Liver (tissue), 9 donors: Measurements from ENCODE around the gene CCDC6. TPM values are rescaled to one million over a fixed set of nuclear protein-coding genes. Genes with fewer than 3 reads are reported as not detected.

ENCODE experiments used
- DNase-seq: peaks from one replicate; pipeline ENCODE4 v3.0.0-alpha.2; 2017; ENCODE audit warnings: low spot score
- H3K27ac ChIP-seq, 2 donors: one replicate each; pipeline ENCODE4 v1.7.0; 2013; ENCODE audit warnings: inconsistent platforms in 2 of 2, low read length in 2 of 2, control low read depth in 1 of 2, low read depth in 1 of 2, mild to moderate bottlenecking in 1 of 2
- H3K27me3 ChIP-seq, 4 donors: one replicate each; pipeline versions ENCODE4 v1.6.1 to v1.7.0; 2013; ENCODE audit warnings: low read length in 3 of 4, inconsistent platforms in 1 of 4, mild to moderate bottlenecking in 1 of 4, moderate library complexity in 1 of 4; ENCODE audit not compliant: control insufficient read depth in 4 of 4, insufficient read depth in 4 of 4
- H3K36me3 ChIP-seq, 4 donors: one replicate each; pipeline versions ENCODE4 v1.6.1 to v1.7.0; 2013; ENCODE audit warnings: low read length in 3 of 4, mild to moderate bottlenecking in 3 of 4, low read depth in 1 of 4, moderate library complexity in 1 of 4; ENCODE audit not compliant: control insufficient read depth in 4 of 4, insufficient read depth in 3 of 4
- H3K4me1 ChIP-seq, 4 donors: one replicate each; pipeline versions ENCODE4 v1.6.1 to v1.7.0; 2013; ENCODE audit warnings: low read length in 3 of 4, mild to moderate bottlenecking in 3 of 4, moderate library complexity in 1 of 4; ENCODE audit not compliant: control insufficient read depth in 4 of 4, insufficient read depth in 4 of 4
- H3K4me3 ChIP-seq, 3 donors: one replicate each; pipeline versions ENCODE4 v1.6.1 to v1.7.0; 2013; ENCODE audit warnings: low read length in 3 of 3, control low read depth in 1 of 3, low read depth in 1 of 3, mild to moderate bottlenecking in 1 of 3
- H3K9ac ChIP-seq, 2 donors: one replicate each; pipeline ENCODE4 v1.7.0; 2013; ENCODE audit warnings: low read length in 2 of 2, mild to moderate bottlenecking in 2 of 2, moderate library complexity in 2 of 2, control low read depth in 1 of 2, low read depth in 1 of 2
- H3K9me3 ChIP-seq, 4 donors: one replicate each; pipeline versions ENCODE4 v1.6.1 to v1.7.0; 2013; ENCODE audit warnings: low read length in 3 of 4; ENCODE audit not compliant: control insufficient read depth in 4 of 4
- EGR1 ChIP-seq, 2 donors: IDR thresholded peaks; 2 replicates each; pipeline ENCODE4 v1.6.1; 2016 to 2018; ENCODE audit warnings: antibody characterized with exemption in 2 of 2, low read depth in 2 of 2
- FOXA1 ChIP-seq: IDR thresholded peaks from 2 replicates; pipeline ENCODE4 v1.6.1; 2016; ENCODE audit warnings: antibody characterized with exemption
- FOXA2 ChIP-seq: IDR thresholded peaks from 2 replicates; pipeline ENCODE4 v1.6.1; 2016; ENCODE audit warnings: antibody characterized with exemption
- GABPA ChIP-seq, 2 donors: IDR thresholded peaks in 1 of 2; conservative IDR thresholded peaks in 1 of 2; 2 replicates each; pipeline ENCODE4 v1.6.1; 2016; ENCODE audit warnings: antibody characterized with exemption in 2 of 2, mild to moderate bottlenecking in 1 of 2, moderate library complexity in 1 of 2
- HNF4A ChIP-seq, 2 donors: conservative IDR thresholded peaks; 2 replicates each; pipeline ENCODE4 v1.6.1; 2016; ENCODE audit warnings: antibody characterized with exemption in 2 of 2, mild to moderate bottlenecking in 2 of 2
- HNF4G ChIP-seq: IDR thresholded peaks from 2 replicates; pipeline ENCODE4 v1.6.1; 2016; ENCODE audit warnings: antibody characterized with exemption
- JUND ChIP-seq, 2 donors: IDR thresholded peaks; 2 replicates each; pipeline ENCODE4 v1.6.1; 2016; ENCODE audit warnings: antibody characterized with exemption in 2 of 2
- NR2F2 ChIP-seq: IDR thresholded peaks from 2 replicates; pipeline ENCODE4 v1.6.1; 2016; ENCODE audit warnings: antibody characterized with exemption
- RAD21 ChIP-seq, 2 donors: IDR thresholded peaks; 2 replicates each; pipeline ENCODE4 v1.6.1; 2016; ENCODE audit warnings: antibody characterized with exemption in 2 of 2, mild to moderate bottlenecking in 2 of 2
- RXRA ChIP-seq, 2 donors: IDR thresholded peaks; 2 replicates each; pipeline ENCODE4 v1.6.1; 2017 to 2018; ENCODE audit warnings: antibody characterized with exemption in 2 of 2, mild to moderate bottlenecking in 1 of 2
- SP1 ChIP-seq: IDR thresholded peaks from 2 replicates; pipeline ENCODE4 v1.6.1; 2018; ENCODE audit warnings: antibody characterized with exemption, mild to moderate bottlenecking
- TAF1 ChIP-seq: conservative IDR thresholded peaks from 2 replicates; pipeline ENCODE4 v1.6.1; 2016; ENCODE audit warnings: antibody characterized with exemption, mild to moderate bottlenecking
- YY1 ChIP-seq: IDR thresholded peaks from 2 replicates; pipeline ENCODE4 v1.6.1; 2016; ENCODE audit warnings: antibody characterized with exemption, mild to moderate bottlenecking
- WGBS: extraction: QIAGEN DNeasy Blood & Tissue Kit; methylation state at CpG from one replicate; pipeline ENCODE4 v1.1.7; 2013; 5-methylcytosine and 5-hydroxymethylcytosine counted together
- polyA plus RNA-seq, 2 donors: library from polyadenylated mRNA; stranded (reverse) in 1 of 2; unstranded in 1 of 2; fragments of 200-250 nt in 1 of 2; fragments of >200 nt in 1 of 2; fragmentation: Nextera tagmentation in 1 of 2; extraction: Ambion mirVana in 1 of 2; gene quantifications; one replicate each; pipeline versions ENCODE4 v1.2.1 to v1.2.3, GENCODE V29; 2013 to 2015
- total RNA-seq, 2 donors: library from RNA; depleted of rRNA; stranded (reverse); fragments of >200 nt; gene quantifications; one replicate each; pipeline ENCODE4 v1.2.3, GENCODE V29; 2014
- TF ChIP-seq, protein P1 (sequence below): IDR thresholded peaks from 2 replicates; pipeline ENCODE4 v1.6.1; 2016; ENCODE audit warnings: antibody characterized with exemption
- TF ChIP-seq, protein P2 (sequence below): IDR thresholded peaks from 2 replicates; pipeline ENCODE4 v1.6.1; 2016; ENCODE audit warnings: antibody characterized with exemption, mild to moderate bottlenecking
- TF ChIP-seq, protein P3 (sequence below): IDR thresholded peaks from 2 replicates; pipeline ENCODE4 v1.6.1; 2016; ENCODE audit warnings: antibody characterized with exemption
- TF ChIP-seq, protein P4 (sequence below): IDR thresholded peaks from 2 replicates; pipeline ENCODE4 v1.6.1; 2016; ENCODE audit warnings: antibody characterized with exemption
- TF ChIP-seq, protein P5 (sequence below): fragments of 150-350 bp; IDR thresholded peaks from 2 replicates; pipeline ENCODE4 v1.5.1; 2017; ENCODE audit warnings: improper control_type of control experiment, low read depth, low read length; ENCODE audit not compliant: missing input control
- donor health status: healthy.
- donor health status: healthy.
- donor health status: healthy.
- donor health status: healthy.
- donor health status: healthy.

CCDC6 gene
- total and polyA plus RNA-seq, 4 donors, result 4.7 to 14.3 (median 8.8) TPM

DNA sequence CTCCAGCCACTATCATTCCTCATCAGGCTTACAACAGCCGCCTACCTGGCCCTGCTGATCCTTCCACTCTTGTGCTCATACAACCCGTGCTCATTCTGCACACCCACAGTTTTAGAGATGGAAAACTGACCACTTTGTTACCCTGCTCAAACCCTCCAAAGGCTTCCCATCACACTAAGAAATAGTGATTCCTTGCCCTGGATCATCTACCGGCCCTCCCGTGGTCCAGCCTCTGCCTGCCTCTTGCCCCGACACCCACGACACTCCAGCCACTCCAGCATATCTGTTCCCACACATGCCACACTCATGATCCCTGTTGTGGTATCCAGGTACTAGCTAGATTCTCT is 36.8 kb downstream of the CCDC6 start:
- H3K9me3 ChIP-seq, result no peaks in the 10 kb centered on the region
- no peak overlapping the region for H3K9ac ChIP-seq
- H3K36me3 ChIP-seq, result no peaks in the 10 kb centered on the region
- TF ChIP-seq, protein P1, sequence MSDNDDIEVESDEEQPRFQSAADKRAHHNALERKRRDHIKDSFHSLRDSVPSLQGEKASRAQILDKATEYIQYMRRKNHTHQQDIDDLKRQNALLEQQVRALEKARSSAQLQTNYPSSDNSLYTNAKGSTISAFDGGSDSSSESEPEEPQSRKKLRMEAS, result no peak
- TF ChIP-seq, protein P2, sequence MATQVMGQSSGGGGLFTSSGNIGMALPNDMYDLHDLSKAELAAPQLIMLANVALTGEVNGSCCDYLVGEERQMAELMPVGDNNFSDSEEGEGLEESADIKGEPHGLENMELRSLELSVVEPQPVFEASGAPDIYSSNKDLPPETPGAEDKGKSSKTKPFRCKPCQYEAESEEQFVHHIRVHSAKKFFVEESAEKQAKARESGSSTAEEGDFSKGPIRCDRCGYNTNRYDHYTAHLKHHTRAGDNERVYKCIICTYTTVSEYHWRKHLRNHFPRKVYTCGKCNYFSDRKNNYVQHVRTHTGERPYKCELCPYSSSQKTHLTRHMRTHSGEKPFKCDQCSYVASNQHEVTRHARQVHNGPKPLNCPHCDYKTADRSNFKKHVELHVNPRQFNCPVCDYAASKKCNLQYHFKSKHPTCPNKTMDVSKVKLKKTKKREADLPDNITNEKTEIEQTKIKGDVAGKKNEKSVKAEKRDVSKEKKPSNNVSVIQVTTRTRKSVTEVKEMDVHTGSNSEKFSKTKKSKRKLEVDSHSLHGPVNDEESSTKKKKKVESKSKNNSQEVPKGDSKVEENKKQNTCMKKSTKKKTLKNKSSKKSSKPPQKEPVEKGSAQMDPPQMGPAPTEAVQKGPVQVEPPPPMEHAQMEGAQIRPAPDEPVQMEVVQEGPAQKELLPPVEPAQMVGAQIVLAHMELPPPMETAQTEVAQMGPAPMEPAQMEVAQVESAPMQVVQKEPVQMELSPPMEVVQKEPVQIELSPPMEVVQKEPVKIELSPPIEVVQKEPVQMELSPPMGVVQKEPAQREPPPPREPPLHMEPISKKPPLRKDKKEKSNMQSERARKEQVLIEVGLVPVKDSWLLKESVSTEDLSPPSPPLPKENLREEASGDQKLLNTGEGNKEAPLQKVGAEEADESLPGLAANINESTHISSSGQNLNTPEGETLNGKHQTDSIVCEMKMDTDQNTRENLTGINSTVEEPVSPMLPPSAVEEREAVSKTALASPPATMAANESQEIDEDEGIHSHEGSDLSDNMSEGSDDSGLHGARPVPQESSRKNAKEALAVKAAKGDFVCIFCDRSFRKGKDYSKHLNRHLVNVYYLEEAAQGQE, result no peak
- no peak for TF ChIP-seq GABPA (IDR thresholded peaks at IDR 0.05 in 1 of 2, conservative IDR thresholded peaks at IDR 0.05 in 1 of 2)
- TF ChIP-seq SP1, result no peak
- no peak for TF ChIP-seq YY1
- TF ChIP-seq JUND (IDR thresholded peaks at IDR 0.05), result no peak
- TF ChIP-seq, protein P3, sequence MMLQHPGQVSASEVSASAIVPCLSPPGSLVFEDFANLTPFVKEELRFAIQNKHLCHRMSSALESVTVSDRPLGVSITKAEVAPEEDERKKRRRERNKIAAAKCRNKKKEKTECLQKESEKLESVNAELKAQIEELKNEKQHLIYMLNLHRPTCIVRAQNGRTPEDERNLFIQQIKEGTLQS, result no peak
- TF ChIP-seq HNF4A (conservative IDR thresholded peaks at IDR 0.05), result no peak
- no peak for TF ChIP-seq EGR1 (IDR thresholded peaks at IDR 0.05; ENCODE audit: low read depth in 2 of 2)
- TF ChIP-seq, protein P4, sequence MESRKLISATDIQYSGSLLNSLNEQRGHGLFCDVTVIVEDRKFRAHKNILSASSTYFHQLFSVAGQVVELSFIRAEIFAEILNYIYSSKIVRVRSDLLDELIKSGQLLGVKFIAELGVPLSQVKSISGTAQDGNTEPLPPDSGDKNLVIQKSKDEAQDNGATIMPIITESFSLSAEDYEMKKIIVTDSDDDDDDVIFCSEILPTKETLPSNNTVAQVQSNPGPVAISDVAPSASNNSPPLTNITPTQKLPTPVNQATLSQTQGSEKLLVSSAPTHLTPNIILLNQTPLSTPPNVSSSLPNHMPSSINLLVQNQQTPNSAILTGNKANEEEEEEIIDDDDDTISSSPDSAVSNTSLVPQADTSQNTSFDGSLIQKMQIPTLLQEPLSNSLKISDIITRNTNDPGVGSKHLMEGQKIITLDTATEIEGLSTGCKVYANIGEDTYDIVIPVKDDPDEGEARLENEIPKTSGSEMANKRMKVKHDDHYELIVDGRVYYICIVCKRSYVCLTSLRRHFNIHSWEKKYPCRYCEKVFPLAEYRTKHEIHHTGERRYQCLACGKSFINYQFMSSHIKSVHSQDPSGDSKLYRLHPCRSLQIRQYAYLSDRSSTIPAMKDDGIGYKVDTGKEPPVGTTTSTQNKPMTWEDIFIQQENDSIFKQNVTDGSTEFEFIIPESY, result no peak
- no peak for TF ChIP-seq TAF1
- no peak for TF ChIP-seq HNF4G
- no peak for TF ChIP-seq FOXA1
- no peak for TF ChIP-seq NR2F2
- TF ChIP-seq RAD21 (IDR thresholded peaks at IDR 0.05), result no peak
- TF ChIP-seq RXRA (IDR thresholded peaks at IDR 0.05), result no peak
- no peak for TF ChIP-seq FOXA2
- TF ChIP-seq, protein P5, sequence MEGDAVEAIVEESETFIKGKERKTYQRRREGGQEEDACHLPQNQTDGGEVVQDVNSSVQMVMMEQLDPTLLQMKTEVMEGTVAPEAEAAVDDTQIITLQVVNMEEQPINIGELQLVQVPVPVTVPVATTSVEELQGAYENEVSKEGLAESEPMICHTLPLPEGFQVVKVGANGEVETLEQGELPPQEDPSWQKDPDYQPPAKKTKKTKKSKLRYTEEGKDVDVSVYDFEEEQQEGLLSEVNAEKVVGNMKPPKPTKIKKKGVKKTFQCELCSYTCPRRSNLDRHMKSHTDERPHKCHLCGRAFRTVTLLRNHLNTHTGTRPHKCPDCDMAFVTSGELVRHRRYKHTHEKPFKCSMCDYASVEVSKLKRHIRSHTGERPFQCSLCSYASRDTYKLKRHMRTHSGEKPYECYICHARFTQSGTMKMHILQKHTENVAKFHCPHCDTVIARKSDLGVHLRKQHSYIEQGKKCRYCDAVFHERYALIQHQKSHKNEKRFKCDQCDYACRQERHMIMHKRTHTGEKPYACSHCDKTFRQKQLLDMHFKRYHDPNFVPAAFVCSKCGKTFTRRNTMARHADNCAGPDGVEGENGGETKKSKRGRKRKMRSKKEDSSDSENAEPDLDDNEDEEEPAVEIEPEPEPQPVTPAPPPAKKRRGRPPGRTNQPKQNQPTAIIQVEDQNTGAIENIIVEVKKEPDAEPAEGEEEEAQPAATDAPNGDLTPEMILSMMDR, result no peak
- no peak for DNase-seq
- H3K4me3 ChIP-seq, result no peak overlapping the region
- peaks cover 4 to 25% (median 20%) of the 10 kb centered on the region in 4 donors for H3K4me1 ChIP-seq
- no peak overlapping the region for H3K27ac ChIP-seq
- 96% methylated on average over 6 of the region's 6 CpGs for WGBS
- H3K27me3 ChIP-seq, result no peaks in the 10 kb centered on the region
